OCI-LY7 (cell line): ENCODE measurements around the gene EEF1AKMT3. TPM values are rescaled to one million over a fixed set of nuclear protein-coding genes. Genes with fewer than 3 reads are reported as not detected.

Experiments used
- BruUV-seq: library from RNA; stranded (reverse); fragments of 400-500 nt; replicated peaks from 2 replicates; lab custom pipeline; 2021; lab: Mats Ljungman, UMichigan
- CTCF ChIA-PET: fragments of 300-600 bp; sonication (Branson Sonifier 250); formaldehyde crosslinking; loops from one replicate; lab custom pipeline; 2022; ENCODE audit warnings: antibody characterized with exemption; ENCODE audit not compliant: unreplicated experiment; lab: Charles Lee
- POLR2A ChIA-PET: fragments of 300-600 bp; sonication (Branson Sonifier 250); formaldehyde crosslinking; loops from one replicate; lab custom pipeline; 2022; ENCODE audit warnings: antibody characterized with exemption; lab: Charles Lee
- DNase-seq: peaks from one replicate; pipeline ENCODE4 v3.0.0-alpha.2; 2015; ENCODE audit warnings: low spot score
- H2AFZ ChIP-seq: fragments of 200-600 bp; sonication (generic), shearing (Covaris generic); 2 replicates; pipeline ENCODE4 v1.6.1; 2014; ENCODE audit warnings: mild to moderate bottlenecking, antibody characterized with exemption, low read length, moderate library complexity
- H3K27ac ChIP-seq: fragments of 200-600 bp; sonication (generic); 2 replicates; pipeline ENCODE4 v1.5.1; 2014; ENCODE audit warnings: mixed run types, low read depth, mild to moderate bottlenecking, moderate library complexity, low read length, inconsistent platforms; ENCODE audit not compliant: poor library complexity, severe bottlenecking
- H3K36me3 ChIP-seq: fragments of 200-600 bp; sonication (generic); 2 replicates; pipeline ENCODE4 v1.6.1; 2014; ENCODE audit warnings: mild to moderate bottlenecking, antibody characterized with exemption, low read length, moderate library complexity, mixed read lengths; ENCODE audit not compliant: insufficient read depth
- H3K4me1 ChIP-seq: fragments of 200-600 bp; sonication (generic); 2 replicates; pipeline ENCODE4 v1.5.1; 2014; ENCODE audit warnings: mild to moderate bottlenecking, low read length; ENCODE audit not compliant: insufficient read depth, poor library complexity, severe bottlenecking
- H3K4me2 ChIP-seq: fragments of 200-600 bp; sonication (generic); 2 replicates; pipeline ENCODE4 v1.6.1; 2014; ENCODE audit warnings: mild to moderate bottlenecking, low read length
- H3K4me3 ChIP-seq: fragments of 200-600 bp; sonication (generic); 2 replicates; pipeline ENCODE4 v1.5.1; 2014; ENCODE audit warnings: mild to moderate bottlenecking, low read depth, low read length; ENCODE audit not compliant: poor library complexity, severe bottlenecking
- H3K79me2 ChIP-seq: fragments of 200-600 bp; sonication (generic); 2 replicates; pipeline ENCODE4 v1.6.1; 2016; ENCODE audit warnings: low read depth, mild to moderate bottlenecking, low read length, moderate library complexity, mixed read lengths; ENCODE audit not compliant: insufficient read depth
- H3K9me2 ChIP-seq: fragments of 200-600 bp; sonication (generic); 2 replicates; pipeline ENCODE4 v1.6.1; 2016; ENCODE audit warnings: mild to moderate bottlenecking, low read length, mixed read lengths; ENCODE audit not compliant: insufficient read depth
- H3K9me3 ChIP-seq: fragments of 200-600 bp; sonication (generic); 2 replicates; pipeline ENCODE4 v1.6.1; 2014; ENCODE audit warnings: mild to moderate bottlenecking, mixed run types, low read length, mixed read lengths
- H4K20me1 ChIP-seq: fragments of 200-600 bp; sonication (generic); 2 replicates; pipeline ENCODE4 v1.6.1; 2014; ENCODE audit warnings: mild to moderate bottlenecking, antibody characterized with exemption, low read length, moderate library complexity, mixed read lengths; ENCODE audit not compliant: insufficient read depth
- EZH2phosphoT487 ChIP-seq: fragments of 200-600 bp; sonication (generic); IDR thresholded peaks from 2 replicates; pipeline ENCODE4 v1.6.1; 2018; ENCODE audit warnings: low read depth, borderline replicate concordance, mild to moderate bottlenecking, mixed run types, antibody characterized with exemption, low read length, moderate library complexity, mixed read lengths
- intact Hi-C: fragments of 100-400 bp; cut with micrococcal nuclease; formaldehyde crosslinking; loops from one replicate; pipeline ENCODE4 v1.10.0; 2022; ENCODE audit not compliant: unreplicated experiment
- total RNA-seq, 2 experiments: library from RNA; depleted of rRNA in 1 of 2; stranded (reverse); fragments of >200 nt in 1 of 2; shearing (Covaris generic) in 1 of 2; gene quantifications; 2 replicates each; pipeline ENCODE4 v1.2.3, GENCODE V29; 2014 to 2022
- TF ChIP-seq, protein P1 (sequence below): fragments of 200-600 bp; sonication (generic); conservative IDR thresholded peaks from 2 replicates; pipeline ENCODE4 v1.5.1; 2014; ENCODE audit warnings: mild to moderate bottlenecking, antibody characterized with exemption, low read length, moderate library complexity, mixed read lengths

EEF1AKMT3 gene
- total RNA-seq, 2 experiments from 2014 or later = 3.4 to 6.3 TPM

DNA sequence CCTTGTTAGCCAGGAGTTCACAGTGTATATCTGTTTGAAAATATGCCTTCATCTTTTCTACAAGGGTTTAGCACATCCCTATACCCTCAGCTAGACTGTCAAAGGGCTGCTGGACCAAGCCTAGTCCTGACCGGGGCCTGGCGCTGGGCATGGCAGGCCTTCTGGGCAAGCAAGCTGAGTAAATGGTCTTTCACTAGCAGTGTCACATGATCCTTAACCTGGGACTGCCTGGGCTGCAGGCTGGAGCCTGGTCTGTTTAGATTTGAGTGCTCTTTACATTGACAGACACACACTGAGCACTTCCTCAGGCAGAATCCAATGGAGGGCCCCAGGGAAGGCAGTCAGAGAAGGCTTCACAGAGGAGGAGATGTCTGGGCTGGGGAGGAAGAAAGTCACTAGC lies 53.0 kb downstream of the EEF1AKMT3 start:
- ChIA-PET POLR2A (interaction anchor here (0.8 to 1.3 kb wide), 3 partner anchors 10 to 70 kb away, joined by 3 to 4 read pairs (median 3); no protein-coding TSS in a partner anchor), CTCF (no interaction called here)
- Histone ChIP-seq H3K9me3 (no peaks in the 10 kb centered on the region), H3K4me3 (no peak overlapping the region), H3K9me2 (no peaks in the 10 kb centered on the region), H3K27ac (no peak overlapping the region), H2AFZ (no peak overlapping the region), H3K79me2 (peaks cover 5% of the 10 kb centered on the region; the same call in 1 of the 2 replicates), H3K4me2 (no peak overlapping the region), H3K36me3 (peaks cover 77% of the 10 kb centered on the region), H4K20me1 (no peaks in the 10 kb centered on the region), H3K4me1 (no peaks in the 10 kb centered on the region)
- no TSS peak for BruUV-seq
- intact Hi-C loops = no loop called here
- no peak for TF ChIP-seq EZH2phosphoT487
- TF ChIP-seq, protein P1, sequence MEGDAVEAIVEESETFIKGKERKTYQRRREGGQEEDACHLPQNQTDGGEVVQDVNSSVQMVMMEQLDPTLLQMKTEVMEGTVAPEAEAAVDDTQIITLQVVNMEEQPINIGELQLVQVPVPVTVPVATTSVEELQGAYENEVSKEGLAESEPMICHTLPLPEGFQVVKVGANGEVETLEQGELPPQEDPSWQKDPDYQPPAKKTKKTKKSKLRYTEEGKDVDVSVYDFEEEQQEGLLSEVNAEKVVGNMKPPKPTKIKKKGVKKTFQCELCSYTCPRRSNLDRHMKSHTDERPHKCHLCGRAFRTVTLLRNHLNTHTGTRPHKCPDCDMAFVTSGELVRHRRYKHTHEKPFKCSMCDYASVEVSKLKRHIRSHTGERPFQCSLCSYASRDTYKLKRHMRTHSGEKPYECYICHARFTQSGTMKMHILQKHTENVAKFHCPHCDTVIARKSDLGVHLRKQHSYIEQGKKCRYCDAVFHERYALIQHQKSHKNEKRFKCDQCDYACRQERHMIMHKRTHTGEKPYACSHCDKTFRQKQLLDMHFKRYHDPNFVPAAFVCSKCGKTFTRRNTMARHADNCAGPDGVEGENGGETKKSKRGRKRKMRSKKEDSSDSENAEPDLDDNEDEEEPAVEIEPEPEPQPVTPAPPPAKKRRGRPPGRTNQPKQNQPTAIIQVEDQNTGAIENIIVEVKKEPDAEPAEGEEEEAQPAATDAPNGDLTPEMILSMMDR = no peak
- DNase-seq = no peak

GRCh38 chr12:57826400-57826799 lies 54.0 kb downstream of the EEF1AKMT3 start:
- ChIA-PET POLR2A (interaction anchor here (1.1 to 1.3 kb wide), 2 partner anchors 20 to 71 kb away, joined by 3 to 4 read pairs; no protein-coding TSS in a partner anchor), CTCF (no interaction called here)
- no peaks in the 10 kb centered on the region for H4K20me1 ChIP-seq

GRCh38 chr12:57826966-57827365 lies 54.6 kb downstream of the EEF1AKMT3 start:
- no TSS peak for BruUV-seq
- ChIA-PET CTCF (no interaction called here), POLR2A (interaction anchor here (1.0 to 1.1 kb wide), 2 partner anchors 16 to 70 kb away, joined by 3 to 5 read pairs; no protein-coding TSS in a partner anchor)
- Histone ChIP-seq H3K36me3 (peaks cover 71% of the 10 kb centered on the region), H3K4me3 (no peak overlapping the region), H3K79me2 (peaks cover 13% of the 10 kb centered on the region; the same call in 1 of the 2 replicates), H3K4me1 (peaks cover 7% of the 10 kb centered on the region), H2AFZ (no peak overlapping the region), H3K27ac (no peak overlapping the region), H3K9me3 (no peaks in the 10 kb centered on the region), H4K20me1 (peaks cover 6% of the 10 kb centered on the region; the same call in 1 of the 2 replicates), H3K9me2 (no peaks in the 10 kb centered on the region), H3K4me2 (no peak overlapping the region)
- no peak for DNase-seq
- intact Hi-C loops = no loop called here
- no peak for TF ChIP-seq EZH2phosphoT487
- TF ChIP-seq, protein P1 = no peak

More at GRCh38 chr12:57826400-57826799, 54.0 kb downstream of the EEF1AKMT3 start:
- Histone ChIP-seq H3K9me3 (no peaks in the 10 kb centered on the region), H2AFZ (no peak overlapping the region), H3K36me3 (peaks cover 73% of the 10 kb centered on the region), H3K9me2 (no peaks in the 10 kb centered on the region), H3K4me3 (no peak overlapping the region), H3K4me1 (peaks cover 1% of the 10 kb centered on the region), H3K4me2 (no peak overlapping the region), H3K27ac (no peak overlapping the region), H3K79me2 (peaks cover 12% of the 10 kb centered on the region; the same call in 1 of the 2 replicates)
- intact Hi-C loops = no loop called here
- DNase-seq = no peak
- TF ChIP-seq, protein P1 = no peak
- no peak for TF ChIP-seq EZH2phosphoT487
- no TSS peak for BruUV-seq
